Heart right ventricle (tissue), 16 donors: ENCODE results near the gene CDH15. TPM values are rescaled to one million over a fixed set of nuclear protein-coding genes. Genes with fewer than 3 reads are reported as not detected.
A peak's percentile ranks its signal among the peaks of the same experiment; 100 is the strongest.
"Not testable (repeated sequence)": the region's sequence is repeated elsewhere in the genome, so short reads cannot be mapped to it uniquely, and the experiment has no call there.

Experiments used
- ATAC-seq, 8 donors: fragments of 200-7000 bp; cut with Tn5 transposase; one replicate each; pipeline ENCODE4 v1.9.1; 2020; ENCODE audit warnings: mild to moderate bottlenecking in 8 of 8, moderate library complexity in 8 of 8, moderate number of reproducible peaks in 1 of 8
- DNase-seq, 2 donors: peaks; one replicate each; pipeline ENCODE4 v3.0.0-alpha.2; 2020
- H3K27ac ChIP-seq, 10 donors: fragments of 200-600 bp; sonication (generic) in 2 of 10; one replicate each; pipeline versions ENCODE4 v1.5.0 to v1.8.0; 2020 to 2022; ENCODE audit warnings: mild to moderate bottlenecking in 3 of 10
- H3K27me3 ChIP-seq, 7 donors: fragments of 200-600 bp; one replicate each; pipeline ENCODE4 v1.8.0; 2021 to 2022; ENCODE audit warnings: mild to moderate bottlenecking in 2 of 7
- H3K36me3 ChIP-seq, 9 donors: fragments of 200-600 bp; sonication (generic) in 1 of 9; one replicate each; pipeline versions ENCODE4 v1.5.0 to v1.8.0; 2020 to 2022; ENCODE audit warnings: mild to moderate bottlenecking in 2 of 9
- H3K4me1 ChIP-seq, 9 donors: fragments of 200-600 bp; sonication (generic) in 1 of 9; one replicate each; pipeline versions ENCODE4 v1.5.0 to v1.8.0; 2020 to 2022; ENCODE audit warnings: mild to moderate bottlenecking in 4 of 9
- H3K4me3 ChIP-seq, 10 donors: fragments of 200-600 bp; sonication (generic) in 2 of 10; one replicate each; pipeline versions ENCODE4 v1.5.0 to v1.8.0; 2020 to 2022; ENCODE audit warnings: mild to moderate bottlenecking in 7 of 10, moderate library complexity in 2 of 10
- H3K9me3 ChIP-seq, 11 donors: fragments of 200-600 bp in 10 of 11; sonication (generic) in 2 of 11; one replicate each; pipeline versions ENCODE4 v1.5.0 to v1.8.0; 2013 to 2022; ENCODE audit warnings: mild to moderate bottlenecking in 2 of 11, control low read depth in 1 of 11, moderate library complexity in 1 of 11
- CTCF ChIP-seq, 9 donors: fragments of 200-600 bp; sonication (generic) in 2 of 9; IDR thresholded peaks; one replicate each; pipeline versions ENCODE4 v1.5.0 to v1.8.0; 2021 to 2022; ENCODE audit warnings: antibody characterized with exemption in 9 of 9, mild to moderate bottlenecking in 5 of 9, moderate library complexity in 1 of 9
- WGBS, 2 donors: extraction: QIAGEN DNeasy Blood & Tissue Kit; methylation state at CpG; one replicate each; pipeline ENCODE4 v1.1.7; 2013; ENCODE audit warnings: inconsistent platforms in 1 of 2; 5-methylcytosine and 5-hydroxymethylcytosine counted together
- intact Hi-C, 10 donors: fragments of 100-400 bp; cut with DNase I; formaldehyde crosslinking; loops; one replicate each; pipeline versions ENCODE4 v1.11.1 to v1.14.2; 2022
- polyA plus RNA-seq, 2 donors: library from polyadenylated mRNA; stranded (reverse); fragments of 200-250 nt; gene quantifications; one replicate each; pipeline ENCODE4 v1.2.3, GENCODE V29; 2013
- total RNA-seq, 10 donors: library from RNA; stranded (reverse); fragmentation: NEBNext Ultra II Directional in 3 of 10; extraction: Animal tissue kit (Norgen Biotek cat#: 25700) in 3 of 10; gene quantifications; one replicate each; pipeline versions ENCODE4 v1.2.1 to v1.2.4, GENCODE V29; 2021 to 2023
- donor health status: Arrhythmogenic right ventricular cardiomyopathy.
- donor health status: ischemic (EF 13 %, LVEDD 7.1; RV severe dilation, severe dysfunction).
- donor health status: healthy with polysubstance abuse.
- donor health status: DM: no; HTN: yes; CAD: no.
- donor health status: DM: no; HTN: no; CAD: no.
- donor health status: ischemic (EF 25% LVEDD 6.9; RV normal size, moderate dysfunction).
- donor health status: ischemic (EF 25% LVEDD 5.7; RV mildly dilated, moderate dysfunction).
- donor health status: healthy.
- donor health status: DM: yes; HTN: yes; CAD: no.
- donor health status: Ischemic cardiomyopathy.
- donor health status: ischemic (EF 35%, LVEDD 5.7; RV mildly dilated, moderate dysfunction).
- donor health status: nonischemic (EF 11% LVEDD 7.7; RV severe dilation, severe dysfunction).
- donor health status: DM: yes; HTN: yes; CAD: no.
- donor health status: PGD.
- donor health status: ischemic (EF 29% LVEDD 5.4; RV normal size, mild dysfunction).
- donor health status: nonischemic (EF 23%, LVEDD 6.1; RV moderate dilation, normal function).

The CDH15 gene
- total and polyA plus RNA-seq, 12 donors: 0.08 to 0.45 (median 0.16) TPM; not detected in 9

- Histone ChIP-seq H3K4me3 (no peak overlapping the region), H3K36me3 (peaks cover 0 to 39% (median 0%) of the 10 kb centered on the region in 9 donors), H3K27ac (no peak overlapping the region), H3K9me3 (no peaks in the 10 kb centered on the region), H3K4me1 (peaks cover 0 to 17% (median 11%) of the 10 kb centered on the region in 9 donors), H3K27me3 (no peaks in the 10 kb centered on the region)
- WGBS, 2 donors: 81 to 87% methylated on average over 3 of the region's 3 CpGs
- intact Hi-C loops: no loop called here
- no peak for TF ChIP-seq CTCF (IDR thresholded peaks at IDR 0.05)
- DNase-seq (no peak), ATAC-seq (no peak)
Measured at GRCh38 chr16:89237733-89238132, 66.2 kb downstream of the CDH15 start.

DNA sequence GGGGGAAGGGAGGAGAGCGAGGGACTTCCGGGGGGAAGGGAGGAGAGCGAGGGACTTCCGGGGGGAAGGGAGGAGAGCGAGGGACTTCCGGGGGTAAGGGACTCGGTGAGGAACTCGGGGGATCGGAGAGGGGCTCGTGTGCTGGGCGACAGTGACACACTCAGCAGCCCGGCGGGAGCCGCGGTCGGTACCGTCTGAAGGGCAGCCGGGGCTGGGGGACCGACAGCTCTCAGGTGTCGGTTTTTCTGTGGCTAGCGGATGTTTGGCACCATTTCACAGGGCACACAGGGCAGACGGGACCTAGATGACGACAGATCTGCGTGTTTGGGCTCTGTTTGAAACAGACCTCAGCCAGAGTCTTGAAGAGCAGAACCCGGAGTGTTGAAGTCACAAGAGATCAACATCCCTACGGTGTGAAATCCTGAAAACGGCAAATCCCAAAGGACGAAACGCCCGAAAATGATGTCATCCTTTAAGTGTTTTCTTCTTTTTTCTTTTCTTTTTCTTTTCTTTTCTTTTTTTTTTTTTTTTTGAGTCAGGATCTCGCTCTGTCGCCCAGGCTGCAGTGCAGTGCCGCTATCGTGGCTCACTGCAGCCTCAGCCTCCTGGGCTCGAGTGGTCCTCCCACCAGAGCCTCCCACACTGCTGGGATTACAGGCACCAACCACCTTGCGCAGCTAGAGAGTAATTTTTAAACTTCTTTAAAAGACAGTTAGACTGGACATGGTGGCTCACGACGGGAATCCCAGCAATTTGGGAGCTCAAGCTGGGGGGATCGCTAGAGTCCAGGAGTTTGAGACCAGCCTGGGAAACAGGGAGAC is 69.8 kb downstream of the CDH15 start:
- WGBS, 2 donors: 5 to 6% methylated on average over 36 to 37 of the region's 39 CpGs
- intact Hi-C loops: loop anchor here in 2 of 10 donors (5.0 kb wide), 2 partner anchors 266 to 321 kb away; partner anchors contain the start of genes RPL13 (in 1 of the 2) and SPG7 (in 1 of the 2)
- peak; percentile 62 to 72 for DNase-seq

DNA sequence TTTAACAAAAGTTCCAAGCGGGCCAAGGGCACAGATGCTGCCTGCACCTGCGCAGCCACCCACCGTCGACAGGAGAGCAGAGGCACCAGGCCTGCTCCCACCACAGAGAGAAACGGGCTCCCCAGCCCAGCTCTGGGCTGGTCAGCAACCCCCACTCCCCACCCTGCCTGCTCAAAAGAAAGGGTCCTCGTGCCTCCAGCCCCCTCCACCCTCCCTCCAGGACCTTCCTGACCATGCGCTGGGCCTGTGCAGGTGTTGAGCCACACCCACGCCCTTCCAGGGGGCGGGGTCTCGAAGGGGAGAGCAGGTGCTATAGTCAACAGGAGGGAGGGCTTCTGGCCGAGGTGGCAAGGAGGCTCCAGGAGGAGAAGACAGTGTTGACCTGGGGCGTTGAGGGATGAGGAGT is 71.2 kb downstream of the CDH15 start:
- Histone ChIP-seq H3K4me3 (no peak overlapping the region), H3K9me3 (no peaks in the 10 kb centered on the region), H3K4me1 (peaks cover 0 to 25% (median 19%) of the 10 kb centered on the region in 9 donors), H3K36me3 (no peaks in the 10 kb centered on the region), H3K27ac (no peak overlapping the region), H3K27me3 (peaks cover 0 to 11% (median 0%) of the 10 kb centered on the region in 7 donors)
- TF ChIP-seq CTCF (IDR thresholded peaks at IDR 0.05): no peak
- intact Hi-C loops: loop anchor here in 2 of 10 donors (5.0 kb wide), 2 partner anchors 265 to 320 kb away; partner anchors contain the start of genes RPL13 (in 1 of the 2) and SPG7 (in 1 of the 2)
- no peak for DNase-seq
- no peak for ATAC-seq
- 47 to 49% methylated on average over 12 of the region's 12 CpGs for WGBS, 2 donors

More for the DNA sequence above, 69.8 kb downstream of the CDH15 start:
- Histone ChIP-seq H3K4me3 (peak overlapping the region; percentile 7 to 91 (median 69)), H3K36me3 (peaks cover 0 to 6% (median 0%) of the 10 kb centered on the region in 9 donors), H3K27ac (peak overlapping the region; percentile 77 to 99 (median 92)), H3K9me3 (no peaks in the 10 kb centered on the region), H3K4me1 (peaks cover 0 to 17% (median 11%) of the 10 kb centered on the region in 9 donors), H3K27me3 (peaks cover 0 to under 1% (median 0%) of the 10 kb centered on the region in 7 donors)
- peak; percentile 74 to 84 (median 80) for ATAC-seq
- TF ChIP-seq CTCF (IDR thresholded peaks at IDR 0.05): no peak

DNA sequence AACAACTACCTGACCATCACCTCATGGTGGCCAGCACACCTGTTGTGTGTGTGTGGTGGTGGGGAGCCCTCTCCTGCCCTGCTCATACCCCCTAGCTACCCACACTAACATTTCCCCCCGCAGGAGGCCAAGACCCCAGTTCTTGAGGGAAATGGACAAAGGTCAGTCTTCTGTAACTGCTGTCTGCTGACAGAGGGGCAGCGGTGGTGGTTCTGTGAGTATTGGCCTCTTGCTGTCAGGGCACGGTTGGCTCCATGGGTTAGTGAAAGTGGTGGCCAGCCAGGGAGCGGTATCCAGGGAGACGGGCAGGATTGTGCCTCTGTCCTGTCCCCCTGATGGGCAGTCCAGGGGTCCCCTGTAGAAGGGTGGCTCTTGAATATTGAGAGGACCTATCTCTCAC is 72.1 kb downstream of the CDH15 start:
- peaks cover 0 to 6% (median 0%) of the 10 kb centered on the region in 11 donors for H3K9me3 ChIP-seq
- intact Hi-C loops: loop anchor here in 2 of 10 donors (5.0 kb wide), 2 partner anchors 264 to 319 kb away; partner anchors contain the start of genes RPL13 (in 1 of the 2) and SPG7 (in 1 of the 2)
- peaks cover 0 to 25% (median 19%) of the 10 kb centered on the region in 9 donors for H3K4me1 ChIP-seq
- DNase-seq (no peak), ATAC-seq (no peak)
- peaks cover 0 to 17% (median 0%) of the 10 kb centered on the region in 7 donors for H3K27me3 ChIP-seq
- no peak overlapping the region for H3K27ac ChIP-seq
- WGBS, 2 donors: 78 to 87% methylated on average over 5 of the region's 5 CpGs
- no peaks in the 10 kb centered on the region for H3K36me3 ChIP-seq
- TF ChIP-seq CTCF (IDR thresholded peaks at IDR 0.05): no peak
- H3K4me3 ChIP-seq: no peak overlapping the region

GRCh38 chr16:89244264-89244663 is 72.7 kb downstream of the CDH15 start:
- not testable (repeated sequence) for H3K4me3 ChIP-seq, ATAC-seq, H3K27ac ChIP-seq, DNase-seq, H3K36me3 ChIP-seq, H3K9me3 ChIP-seq
- peaks cover 0 to 18% (median 0%) of the 10 kb centered on the region in 7 donors for H3K27me3 ChIP-seq
- intact Hi-C loops: loop anchor here in 2 of 10 donors (5.0 kb wide), 2 partner anchors 263 to 318 kb away; partner anchors contain the start of genes RPL13 (in 1 of the 2) and SPG7 (in 1 of the 2)
- 83 to 85% methylated on average over 13 of the region's 13 CpGs for WGBS, 2 donors
- H3K4me1 ChIP-seq: peaks cover 0 to 25% (median 19%) of the 10 kb centered on the region in 9 donors
